Right lobe of liver (tissue), 6 donors: ENCODE data around the gene LYSMD1. TPM values are rescaled to one million over a fixed set of nuclear protein-coding genes. Genes with fewer than 3 reads are reported as not detected.

ENCODE experiments used
- ATAC-seq, 4 donors: fragments of 200-7000 bp; cut with Tn5 transposase; one replicate each; pipeline ENCODE4 v1.9.1; 2020; ENCODE audit warnings: mild to moderate bottlenecking in 4 of 4, moderate library complexity in 4 of 4
- DNase-seq, 3 donors: peaks; one replicate each; pipeline ENCODE4 v3.0.0-alpha.2; 2020
- H3K27ac ChIP-seq, 3 donors: fragments of 200-600 bp; one replicate each; pipeline ENCODE4 v1.8.0; 2022
- H3K27me3 ChIP-seq, 2 donors: fragments of 200-600 bp; one replicate each; pipeline ENCODE4 v1.8.0; 2022
- H3K36me3 ChIP-seq, 4 donors: fragments of 200-600 bp; sonication (generic) in 1 of 4; one replicate each; pipeline versions ENCODE4 v1.5.1 to v1.8.0; 2017 to 2022; ENCODE audit warnings: control low read depth in 1 of 4
- H3K4me1 ChIP-seq, 4 donors: fragments of 200-600 bp; sonication (generic) in 1 of 4; one replicate each; pipeline versions ENCODE4 v1.5.1 to v1.8.0; 2017 to 2022; ENCODE audit warnings: control low read depth in 1 of 4
- H3K4me3 ChIP-seq, 3 donors: fragments of 200-600 bp; one replicate each; pipeline ENCODE4 v1.8.0; 2022
- H3K9me3 ChIP-seq, 4 donors: fragments of 200-600 bp; sonication (generic) in 1 of 4; one replicate each; pipeline versions ENCODE4 v1.5.1 to v1.8.0; 2017 to 2022; ENCODE audit warnings: control low read depth in 1 of 4
- CTCF ChIP-seq, 4 donors: fragments of 200-600 bp in 3 of 4; fragments of 450-650 bp in 1 of 4; IDR thresholded peaks; one replicate each; pipeline versions ENCODE4 v1.5.1 to v1.8.0; 2016 to 2022; ENCODE audit warnings: antibody characterized with exemption in 4 of 4, mild to moderate bottlenecking in 2 of 4
- POLR2A ChIP-seq: fragments of 450-650 bp; IDR thresholded peaks from one replicate; pipeline ENCODE4 v1.6.1; 2017; ENCODE audit warnings: antibody characterized with exemption, mild to moderate bottlenecking
- WGBS: methylation state at CpG from one replicate; pipeline ENCODE4 v1.1.6; 2018; ENCODE audit warnings: low coverage, low lambda C conversion rate; ENCODE audit not compliant: insufficient coverage; ENCODE audit errors: missing lambda C conversion rate; 5-methylcytosine and 5-hydroxymethylcytosine counted together
- intact Hi-C, 2 donors: fragments of 100-400 bp; cut with DNase I; formaldehyde crosslinking; loops; one replicate each; pipeline versions ENCODE4 v1.11.2 to v1.14.1; 2022
- total RNA-seq, 6 experiments: library from RNA; depleted of rRNA in 2 of 6; stranded (reverse); fragments of >200 nt in 2 of 6; fragmentation: NEBNext Ultra II Directional in 3 of 6; extraction: Animal tissue kit (Norgen Biotek cat#: 25700) in 3 of 6; gene quantifications; one replicate each; pipeline versions ENCODE4 v1.1.0 to v1.2.4, GENCODE V29; 2016 to 2023
- donor health status: DM: no; HTN: yes; CAD: no.
- donor health status: DM: no; HTN: no; CAD: no.
- donor health status: DM: no; HTN: no; CAD: no.
- donor health status: DM: no; HTN: yes; CAD: no.
- donor health status: DM: no; HTN: yes; CAD: no.

Gene LYSMD1
- total RNA-seq, 6 experiments from 2014 or later, result 2.7 to 6.4 (median 4.5) TPM

GRCh38 chr1:151164732-151165280, 896 bp downstream of the LYSMD1 start:
- Histone ChIP-seq H3K9me3 (no peaks in the 10 kb centered on the region), H3K4me1 (peaks cover 0 to 15% (median 7%) of the 10 kb centered on the region in 4 donors), H3K4me3 (peak overlapping the region; percentile 51 to 72 (median 70)), H3K36me3 (peaks cover 0 to 36% (median 13%) of the 10 kb centered on the region in 4 donors), H3K27ac (peak overlapping the region; percentile 35 to 76 (median 63)), H3K27me3 (no peaks in the 10 kb centered on the region)
- no peak for TF ChIP-seq CTCF (IDR thresholded peaks at IDR 0.05)
- TF ChIP-seq POLR2A, result peak; percentile 34
- peak; percentile 48 to 67 (median 62) for ATAC-seq
- WGBS, result 31% methylated on average over 3 of the region's 11 CpGs
- DNase-seq, result peak in 1 of 3 donors; percentile 40
- intact Hi-C loops, result no loop called here

GRCh38 chr1:151159373-151159772, 6.3 kb downstream of the LYSMD1 start:
- Histone ChIP-seq H3K27me3 (no peaks in the 10 kb centered on the region), H3K4me3 (no peak overlapping the region), H3K27ac (no peak overlapping the region), H3K36me3 (peaks cover 0 to 32% (median 17%) of the 10 kb centered on the region in 4 donors), H3K9me3 (no peaks in the 10 kb centered on the region), H3K4me1 (peaks cover 0 to 5% (median 2%) of the 10 kb centered on the region in 4 donors)
- ATAC-seq (peak in 1 of 4 donors; percentile 22), DNase-seq (no peak)
- intact Hi-C loops, result loop anchor here (5.0 to 10.0 kb wide), 2 partner anchors 62 to 135 kb away; no protein-coding TSS in a partner anchor
- TF ChIP-seq POLR2A (no peak), CTCF (IDR thresholded peaks at IDR 0.05) (no peak)

- H3K4me3 ChIP-seq, result no peak overlapping the region
- DNase-seq, result no peak
- intact Hi-C loops, result loop anchor here (5.0 to 10.0 kb wide), 2 partner anchors 62 to 134 kb away; no protein-coding TSS in a partner anchor
These were observed 6.9 kb downstream of the LYSMD1 start for GRCh38 chr1:151158751-151159251.

GRCh38 chr1:151158326-151158725, 7.4 kb downstream of the LYSMD1 start:
- peaks cover 0 to 32% (median 17%) of the 10 kb centered on the region in 4 donors for H3K36me3 ChIP-seq
- WGBS, result 62% methylated on average over 5 of the region's 5 CpGs
- H3K4me3 ChIP-seq, result peak overlapping the region in 1 of 3 donors; percentile 35
- ATAC-seq, result no peak
- H3K27me3 ChIP-seq, result no peaks in the 10 kb centered on the region
- intact Hi-C loops, result loop anchor here (5.0 to 10.0 kb wide), 2 partner anchors 61 to 134 kb away; no protein-coding TSS in a partner anchor
- no peak for DNase-seq
- TF ChIP-seq POLR2A (no peak), CTCF (IDR thresholded peaks at IDR 0.05) (no peak)
- H3K9me3 ChIP-seq, result no peaks in the 10 kb centered on the region
- H3K27ac ChIP-seq, result no peak overlapping the region
- H3K4me1 ChIP-seq, result no peaks in the 10 kb centered on the region

More at GRCh38 chr1:151158751-151159251, 6.9 kb downstream of the LYSMD1 start:
- H3K27me3 ChIP-seq, result no peaks in the 10 kb centered on the region
- H3K4me1 ChIP-seq, result no peaks in the 10 kb centered on the region
- H3K9me3 ChIP-seq, result no peaks in the 10 kb centered on the region
- peaks cover 0 to 32% (median 17%) of the 10 kb centered on the region in 4 donors for H3K36me3 ChIP-seq
- no peak for ATAC-seq
- WGBS, result 61% methylated on average over 6 of the region's 22 CpGs
- TF ChIP-seq POLR2A (no peak), CTCF (IDR thresholded peaks at IDR 0.05) (no peak)
- no peak overlapping the region for H3K27ac ChIP-seq
